Measurements from ENCODE around the gene EPS15.
"Not testable (repeated sequence)": the region's sequence is repeated elsewhere in the genome, so short reads cannot be mapped to it uniquely, and the experiment has no call there.

EPS15 gene

DNA sequence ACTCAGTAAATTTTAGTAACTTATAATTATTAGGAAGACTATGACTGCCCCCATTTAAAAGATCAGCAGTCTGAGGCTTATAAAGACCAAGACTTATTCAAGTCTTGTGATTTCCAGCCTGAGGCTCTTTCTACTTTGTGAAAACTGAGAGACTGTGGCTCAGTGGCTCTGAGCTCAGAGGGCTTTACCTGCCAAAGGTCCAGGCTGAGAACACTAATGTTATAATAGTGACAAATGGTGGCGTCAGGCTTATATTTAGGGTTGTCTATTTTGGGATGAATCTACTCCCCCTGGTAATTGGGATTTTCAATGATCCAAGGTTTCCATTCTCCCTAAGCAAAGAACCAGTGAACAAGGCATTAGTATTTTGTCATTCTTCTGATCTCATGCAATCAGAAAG, 42.6 kb upstream of the EPS15 start:
- TF ChIP-seq CTCF (IDR thresholded peaks at IDR 0.05; ENCODE audit: borderline replicate concordance, insufficient read depth, low read depth, low read length): no peak

DNA sequence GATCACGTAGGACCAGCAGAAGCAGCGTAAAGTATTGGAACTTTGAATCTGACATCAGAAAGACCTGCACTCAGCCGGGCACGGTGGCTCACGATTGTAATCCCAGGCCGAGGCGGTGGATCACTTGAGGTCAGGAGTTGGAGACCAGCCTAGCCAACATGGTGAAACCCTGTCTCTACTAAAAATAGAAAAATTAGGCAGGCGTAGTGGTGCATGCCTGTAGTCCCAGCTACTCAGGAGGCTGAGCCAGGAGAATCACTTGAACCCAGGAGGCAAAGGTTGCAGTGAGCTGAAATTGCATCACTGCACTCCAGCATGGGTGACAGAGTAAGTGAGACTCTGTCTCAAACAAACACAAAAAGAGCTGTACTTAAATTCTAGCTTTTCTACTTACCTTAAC, 41.8 kb upstream of the EPS15 start:
- not testable (repeated sequence) for H3K4me3 ChIP-seq (ENCODE audit: low read depth, low read length)

More for the DNA sequence above, 42.6 kb upstream of the EPS15 start:
- no peak overlapping the region for H3K4me3 ChIP-seq (ENCODE audit: low read depth, low read length)

GRCh38 chr1:51560034-51560433, 41.0 kb upstream of the EPS15 start:
- TF ChIP-seq CTCF (IDR thresholded peaks at IDR 0.05; ENCODE audit: borderline replicate concordance, insufficient read depth, low read depth, low read length): no peak
- H3K4me3 ChIP-seq (ENCODE audit: low read depth, low read length): no peak overlapping the region

DNA sequence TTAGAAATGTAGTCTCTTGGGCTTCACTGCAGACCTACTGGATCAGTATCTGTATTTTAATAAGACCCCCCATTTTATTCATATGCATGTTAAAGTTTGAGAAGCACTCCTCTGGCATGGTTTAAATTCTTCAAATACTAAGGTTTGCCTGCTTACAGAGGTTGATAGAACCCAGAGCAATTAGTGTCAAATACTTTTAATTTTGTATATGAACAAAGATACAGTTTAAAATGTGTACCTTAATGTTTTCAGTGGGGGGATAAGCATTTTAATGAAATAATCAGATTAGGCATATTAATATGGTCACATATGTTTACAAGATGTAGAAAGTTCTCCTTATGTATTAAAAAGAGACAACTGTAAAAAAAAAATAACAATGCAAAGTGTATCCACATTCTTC, 40.4 kb upstream of the EPS15 start:
- TF ChIP-seq CTCF (IDR thresholded peaks at IDR 0.05; ENCODE audit: borderline replicate concordance, insufficient read depth, low read depth, low read length): no peak
- H3K4me3 ChIP-seq (ENCODE audit: low read depth, low read length): no peak overlapping the region

DNA sequence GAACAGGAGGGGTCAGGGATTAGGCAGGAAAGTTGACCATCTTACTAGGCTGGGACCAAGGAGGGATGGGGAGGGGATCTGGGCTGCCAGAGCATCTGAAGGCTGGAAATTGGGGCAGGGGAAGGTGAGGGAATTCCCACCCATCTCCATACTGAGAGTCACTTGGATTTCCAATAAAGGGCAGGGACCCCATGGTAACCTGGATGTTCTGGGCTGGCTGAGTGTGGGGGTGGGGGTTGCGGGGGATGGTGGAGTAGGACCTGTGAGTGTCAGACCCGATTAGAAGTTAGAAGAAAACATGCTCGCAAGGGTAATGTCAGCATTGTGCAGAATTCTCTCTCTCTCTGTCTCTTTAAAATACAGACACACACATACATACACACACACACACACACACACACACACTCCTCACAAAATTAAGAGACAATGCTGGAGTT, 40.0 kb upstream of the EPS15 start:
- no peak overlapping the region for H3K4me3 ChIP-seq (ENCODE audit: low read depth, low read length)
- no peak for TF ChIP-seq CTCF (IDR thresholded peaks at IDR 0.05; ENCODE audit: borderline replicate concordance, insufficient read depth, low read depth, low read length)

DNA sequence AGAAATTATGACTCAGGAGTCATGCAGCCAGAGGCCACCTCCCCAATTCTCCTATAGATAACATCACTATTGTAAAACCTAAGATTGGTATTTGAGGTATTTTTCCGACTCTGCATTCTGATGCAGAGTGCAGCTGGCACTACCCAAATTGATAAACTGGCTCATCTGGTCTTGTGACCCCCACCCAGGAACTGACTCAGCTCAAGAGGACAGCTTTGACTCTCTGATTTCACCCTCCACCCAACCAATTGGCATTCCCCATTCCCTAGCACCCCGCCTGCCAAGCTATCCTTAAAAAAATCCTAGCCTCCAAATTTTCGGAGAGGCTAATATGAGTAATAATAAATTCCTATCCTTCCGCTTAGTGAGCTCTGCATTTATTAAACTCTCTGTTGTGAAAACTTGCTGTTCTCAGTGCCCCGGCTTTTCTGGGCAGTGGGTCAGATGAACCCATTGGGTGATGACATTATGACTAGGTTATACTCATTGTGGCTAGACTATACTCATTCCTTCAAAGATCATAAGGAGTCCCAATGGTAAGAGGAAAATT, 39.4 kb upstream of the EPS15 start:
- no peak overlapping the region for H3K4me3 ChIP-seq (ENCODE audit: low read depth, low read length)
- TF ChIP-seq CTCF (IDR thresholded peaks at IDR 0.05; ENCODE audit: borderline replicate concordance, insufficient read depth, low read depth, low read length): no peak

DNA sequence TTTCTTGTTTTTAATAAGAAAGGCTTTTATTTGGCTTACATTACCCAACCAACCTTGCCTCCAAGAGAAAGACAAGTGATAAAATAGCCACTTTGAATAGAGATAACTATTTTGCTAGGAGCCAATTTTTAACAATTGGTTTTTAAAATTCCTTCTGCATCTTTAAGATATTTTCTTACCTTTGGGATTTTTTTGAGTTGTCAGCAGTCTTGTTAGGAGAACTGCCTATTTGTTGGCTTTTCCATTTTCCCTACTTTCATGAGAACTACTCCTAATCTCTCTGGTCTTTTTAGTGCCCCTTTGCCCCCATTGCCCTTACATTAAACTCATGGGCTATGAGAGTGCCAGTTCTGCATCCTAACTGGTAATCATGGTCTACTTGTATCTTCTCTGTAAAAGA, 38.1 kb upstream of the EPS15 start:
- TF ChIP-seq CTCF (IDR thresholded peaks at IDR 0.05; ENCODE audit: borderline replicate concordance, insufficient read depth, low read depth, low read length): no peak
- H3K4me3 ChIP-seq (ENCODE audit: low read depth, low read length): no peak overlapping the region

Data from GM12875 (cell line).